Measurements from ENCODE around the gene ZNF714.
"Not testable (repeated sequence)": the region's sequence is repeated elsewhere in the genome, so short reads cannot be mapped to it uniquely, and the experiment has no call there.

Gene ZNF714

DNA sequence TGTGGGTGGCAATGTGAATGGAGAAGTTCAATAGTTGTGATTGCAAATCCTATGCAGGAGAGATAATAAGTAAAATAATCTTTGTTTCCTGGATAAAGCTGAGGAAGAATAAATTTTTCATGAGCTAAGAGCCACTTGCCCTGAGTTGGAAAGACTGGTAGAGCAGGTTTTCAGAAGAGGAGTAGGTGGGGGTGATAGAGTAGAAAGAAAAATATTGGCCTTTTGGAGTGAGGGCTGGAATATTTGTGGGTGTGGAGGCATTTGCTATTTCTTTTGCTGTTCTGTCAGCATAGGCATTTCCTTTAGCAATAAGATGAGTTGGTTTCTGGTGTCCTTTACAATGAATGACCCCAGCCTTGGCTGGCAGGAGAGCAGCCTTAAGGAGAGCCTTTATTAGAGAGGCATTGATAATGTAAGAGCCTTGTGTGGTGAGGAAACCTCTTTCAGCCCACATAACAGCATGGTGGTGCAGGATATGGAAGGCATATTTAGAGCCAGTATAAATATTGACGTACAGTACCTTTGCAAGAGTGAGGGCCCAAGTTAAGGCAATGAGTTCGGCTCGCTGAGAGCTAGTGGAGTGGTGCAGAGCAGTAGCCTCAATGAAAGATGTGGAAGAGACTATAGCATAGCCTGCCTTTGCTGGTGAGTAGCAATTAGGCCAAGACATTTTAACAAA lies 48.2 kb downstream of the ZNF714 start:
- no peak for DNase-seq (ENCODE audit: low spot score)

DNA sequence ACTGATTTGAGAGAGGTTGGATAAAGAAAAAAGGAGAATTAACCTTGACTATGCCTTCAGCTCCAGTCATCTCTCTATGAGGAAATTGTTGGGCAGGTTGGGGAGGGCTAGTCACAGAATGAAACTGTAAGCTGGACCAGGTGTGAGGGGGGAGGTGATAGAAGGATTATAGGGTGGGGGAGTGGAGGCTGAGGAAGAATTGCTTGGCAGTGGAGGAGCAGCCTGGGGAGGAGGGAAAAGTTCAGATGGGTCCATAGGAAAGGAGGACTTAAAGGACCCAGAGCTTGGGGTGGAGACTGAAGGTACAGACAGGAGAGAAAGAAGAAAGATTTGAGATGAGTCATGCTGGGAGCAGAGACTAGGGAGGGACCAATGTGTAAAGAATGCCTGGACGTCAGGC lies 51.6 kb downstream of the ZNF714 start:
- DNase-seq (ENCODE audit: low spot score), result no peak

DNA sequence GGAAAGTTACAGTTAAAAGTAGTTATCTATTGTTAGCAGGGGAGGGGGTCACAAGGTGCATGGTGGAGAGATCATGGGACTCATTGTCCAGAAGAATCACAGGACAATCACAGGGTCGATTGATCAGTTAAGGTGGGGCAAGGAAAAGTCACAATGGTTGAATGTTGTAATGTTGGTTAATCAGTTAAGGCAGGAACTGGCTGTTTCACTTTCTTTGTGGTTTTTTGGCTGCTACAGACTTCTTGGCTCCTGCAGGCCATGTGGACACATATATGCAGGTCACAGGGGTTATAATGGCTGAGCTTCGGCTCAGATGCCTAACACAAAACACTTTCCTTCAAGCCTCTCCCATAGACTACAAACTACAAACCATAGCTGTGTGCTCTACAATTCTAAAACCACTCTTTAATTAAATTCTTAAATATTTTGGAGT lies 52.9 kb downstream of the ZNF714 start:
- DNase-seq (ENCODE audit: low spot score), result no peak

DNA sequence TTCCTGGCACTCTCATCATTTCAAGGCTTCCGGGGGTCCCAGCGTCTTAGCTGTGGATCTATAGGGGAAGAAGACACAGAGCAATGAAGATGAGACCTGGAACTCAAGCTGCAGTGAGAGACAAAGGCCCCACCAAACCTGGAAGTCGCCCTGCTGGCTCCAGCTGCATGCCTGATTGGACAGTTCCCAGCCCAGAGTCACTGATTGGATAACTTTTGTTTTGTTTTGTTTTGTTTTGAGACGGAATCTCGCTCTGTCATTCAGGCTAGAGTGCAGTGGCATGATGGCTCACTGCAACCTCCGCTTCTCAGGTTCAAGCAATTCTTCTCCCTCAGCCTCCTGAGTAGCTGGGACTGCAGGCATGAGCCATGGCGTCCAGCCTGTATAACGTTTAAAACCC lies 53.4 kb downstream of the ZNF714 start:
- no peak for DNase-seq (ENCODE audit: low spot score)

DNA sequence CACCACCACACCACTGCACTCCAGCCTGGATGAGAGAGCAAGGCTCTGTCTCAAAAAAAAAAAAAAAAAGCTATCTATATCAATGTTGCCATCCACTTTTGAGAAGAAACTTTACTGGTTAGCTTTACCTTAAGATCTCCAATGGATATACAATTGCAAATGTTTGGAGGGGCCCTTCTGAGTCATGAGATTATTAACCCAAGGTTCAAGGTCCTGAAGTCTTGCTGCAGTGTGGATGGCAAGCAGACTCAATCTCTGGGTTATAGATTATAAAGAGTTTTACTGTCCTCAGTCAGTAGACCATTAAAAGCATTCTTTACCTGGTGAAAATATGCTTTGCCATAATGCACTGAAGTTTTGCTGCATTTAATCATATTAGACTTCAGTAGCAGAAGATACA lies 56.1 kb downstream of the ZNF714 start:
- no peak for DNase-seq (ENCODE audit: low spot score)

DNA sequence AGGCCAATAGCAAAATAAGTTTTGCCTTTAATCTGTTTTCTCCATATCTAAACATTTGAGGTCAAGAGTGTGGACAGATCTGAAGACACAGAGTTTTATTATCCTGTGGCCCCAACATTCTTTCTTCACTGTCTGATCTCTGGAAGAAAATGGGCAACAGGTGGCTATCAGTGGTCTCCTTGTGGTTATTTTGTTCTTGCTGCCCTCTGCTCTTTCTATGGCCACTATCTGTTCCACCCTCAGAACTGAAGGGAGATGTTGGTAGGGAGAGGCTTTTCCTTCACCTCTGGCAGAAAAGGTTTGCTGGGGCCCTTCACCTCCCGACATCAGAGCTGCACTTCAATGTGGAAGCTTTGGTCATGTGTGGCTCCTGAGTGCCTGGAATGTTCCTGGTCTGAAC lies 59.0 kb downstream of the ZNF714 start:
- not testable (repeated sequence) for DNase-seq (ENCODE audit: low spot score)

DNA sequence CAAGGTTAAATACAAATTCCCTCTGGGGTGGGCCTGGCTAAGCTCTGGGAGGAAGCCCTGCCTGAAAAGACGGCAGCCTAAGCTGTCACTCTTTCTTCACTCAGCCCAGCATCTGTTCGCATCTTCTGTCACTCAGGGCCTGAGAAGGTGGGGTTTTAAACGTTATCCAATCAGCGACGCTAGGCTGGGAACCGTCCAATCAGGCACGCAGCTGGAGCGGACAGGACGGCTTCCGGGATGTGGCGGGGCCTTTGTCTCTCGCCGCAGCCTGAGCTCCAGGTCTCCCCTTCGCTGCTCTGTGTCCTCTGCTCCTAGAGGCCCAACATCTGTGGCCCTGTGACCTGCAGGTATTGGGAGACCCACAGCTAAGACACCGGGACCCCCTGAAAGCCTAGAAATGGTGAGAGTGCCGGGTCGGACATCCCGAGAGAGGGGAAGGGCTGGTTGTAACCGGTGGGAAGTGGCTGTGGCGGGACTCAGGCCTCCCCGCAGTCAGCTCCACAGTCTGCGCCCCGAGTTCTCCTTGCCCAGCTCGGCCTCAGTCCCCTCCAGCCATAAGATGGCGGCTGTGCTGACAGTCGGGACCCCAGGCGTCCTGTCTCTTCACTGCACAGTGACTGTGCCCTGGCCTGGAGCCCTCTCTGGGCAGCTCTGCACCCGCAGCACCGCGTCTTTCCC lies 59.9 kb downstream of the ZNF714 start, which contains the start of gene ZNF431:
TSS of gene ZNF431 (plus strand) at position 254 of the 678 bp plus-strand sequence. CDS start at position 398, 144 bp downstream.
- peak; percentile 90 for DNase-seq (ENCODE audit: low spot score)

DNA sequence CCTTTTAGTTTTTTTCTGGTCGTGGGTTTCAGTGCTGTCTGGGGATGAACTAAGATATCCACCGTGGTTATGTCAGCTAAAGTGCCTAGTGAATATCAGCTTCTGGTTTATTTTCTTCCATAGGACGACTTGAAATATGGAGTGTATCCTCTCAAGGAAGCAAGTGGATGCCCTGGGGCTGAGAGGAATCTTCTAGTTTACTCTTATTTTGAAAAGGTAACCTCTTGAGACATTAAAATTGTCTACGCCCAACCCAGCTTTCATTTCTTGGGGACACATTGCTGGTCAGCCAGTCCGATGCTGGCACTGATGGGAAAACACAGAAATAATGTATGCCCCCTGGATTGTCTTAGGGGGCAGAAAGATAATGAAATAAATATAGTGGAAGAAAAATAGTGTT lies 61.4 kb downstream of the ZNF714 start:
- no peak for DNase-seq (ENCODE audit: low spot score)

DNA sequence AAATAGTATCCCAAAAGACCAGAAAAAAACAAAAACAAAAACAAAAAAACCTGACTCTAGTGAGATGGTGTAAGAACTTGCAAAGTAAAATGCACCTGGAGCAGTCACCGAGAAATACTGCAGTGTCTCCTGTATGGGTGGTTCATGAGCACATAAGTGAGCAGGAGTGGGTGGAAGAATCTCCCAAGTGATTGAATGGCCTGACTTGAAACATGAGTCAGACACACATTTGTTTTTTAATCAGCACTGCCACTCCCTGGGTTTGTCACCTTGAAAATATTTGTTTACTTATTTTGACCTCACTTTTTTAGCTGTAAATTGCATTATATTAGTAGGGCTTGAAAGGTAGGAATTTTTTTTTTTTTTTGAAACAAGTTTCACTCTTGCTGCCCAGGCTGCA lies 61.9 kb downstream of the ZNF714 start:
- DNase-seq (ENCODE audit: low spot score), result no peak

DNA sequence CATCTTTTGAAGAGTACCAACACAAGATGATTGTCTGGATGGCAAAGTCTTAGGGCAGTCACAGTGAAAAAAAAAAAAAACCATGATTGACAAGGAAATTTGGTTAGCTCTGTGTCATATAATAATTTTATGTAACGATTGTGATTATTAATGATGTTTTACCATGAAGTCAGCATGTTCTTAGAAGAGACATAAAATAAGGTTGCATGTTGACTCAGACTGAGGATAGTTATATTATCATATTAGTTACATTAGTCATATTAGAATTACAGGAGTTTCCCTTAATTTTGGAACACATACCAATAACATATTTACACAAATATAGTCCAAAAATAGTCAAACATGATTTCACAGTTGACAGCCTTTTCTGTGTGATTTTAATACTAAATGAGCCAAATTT lies 65.5 kb downstream of the ZNF714 start:
- no peak for DNase-seq (ENCODE audit: low spot score)

DNA sequence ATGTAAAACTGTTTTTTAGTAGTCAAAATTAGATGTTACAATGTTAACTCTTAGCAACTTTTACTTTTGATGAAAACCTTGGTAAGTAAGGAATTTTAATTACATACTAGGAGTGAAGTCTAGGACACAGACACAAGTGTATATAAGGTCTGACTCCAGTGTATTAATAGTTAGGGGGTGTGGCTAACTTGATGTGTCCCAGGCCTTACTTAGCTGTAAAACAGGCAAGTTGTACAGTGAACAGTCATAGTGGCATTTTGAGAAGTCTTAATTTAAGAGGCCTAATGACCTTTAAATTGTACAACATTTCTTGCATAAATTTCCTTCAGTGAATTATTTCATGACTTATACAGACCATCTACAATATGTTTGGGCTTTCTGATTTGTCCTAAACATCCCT lies 66.7 kb downstream of the ZNF714 start:
- DNase-seq (ENCODE audit: low spot score), result no peak

DNA sequence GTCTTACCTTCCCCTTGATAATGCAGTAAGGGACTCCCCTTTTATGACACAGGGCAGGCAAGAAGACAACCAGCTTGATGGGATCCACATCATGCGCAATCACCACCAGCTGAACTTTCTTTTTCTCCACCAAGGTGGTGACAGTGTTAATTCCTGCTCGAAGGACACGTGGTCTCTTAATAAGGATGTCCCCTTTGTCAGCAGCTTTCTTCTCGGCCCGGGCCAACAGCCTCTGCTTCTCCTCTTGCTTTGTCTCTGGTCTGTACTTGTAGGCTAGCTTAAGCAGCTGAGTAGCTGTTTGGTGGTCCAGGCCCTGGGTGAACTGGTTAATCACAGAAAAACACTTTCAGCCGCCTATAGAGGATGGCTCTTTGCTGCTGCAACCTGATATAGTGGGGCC lies 67.9 kb downstream of the ZNF714 start:
- DNase-seq (ENCODE audit: low spot score), result no peak

DNA sequence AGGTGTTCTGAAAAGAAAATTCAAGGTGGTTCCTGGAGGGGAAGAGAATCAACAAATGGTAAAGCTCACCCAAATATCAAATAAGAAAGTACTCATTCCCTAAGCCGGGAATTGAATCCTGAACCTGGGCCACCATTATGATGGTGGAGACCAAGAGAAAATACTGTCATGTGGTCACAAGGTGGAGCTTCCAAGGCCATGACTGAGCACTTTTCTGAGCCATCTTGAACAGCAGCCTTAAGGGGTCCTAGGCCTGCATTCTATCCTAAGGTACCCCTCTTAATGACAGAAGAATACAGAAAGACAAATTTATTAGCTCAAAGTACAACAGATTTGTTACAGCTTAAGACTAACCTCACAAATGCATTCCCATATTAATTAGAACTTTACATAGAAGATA lies 69.5 kb downstream of the ZNF714 start:
- DNase-seq (ENCODE audit: low spot score), result no peak

DNA sequence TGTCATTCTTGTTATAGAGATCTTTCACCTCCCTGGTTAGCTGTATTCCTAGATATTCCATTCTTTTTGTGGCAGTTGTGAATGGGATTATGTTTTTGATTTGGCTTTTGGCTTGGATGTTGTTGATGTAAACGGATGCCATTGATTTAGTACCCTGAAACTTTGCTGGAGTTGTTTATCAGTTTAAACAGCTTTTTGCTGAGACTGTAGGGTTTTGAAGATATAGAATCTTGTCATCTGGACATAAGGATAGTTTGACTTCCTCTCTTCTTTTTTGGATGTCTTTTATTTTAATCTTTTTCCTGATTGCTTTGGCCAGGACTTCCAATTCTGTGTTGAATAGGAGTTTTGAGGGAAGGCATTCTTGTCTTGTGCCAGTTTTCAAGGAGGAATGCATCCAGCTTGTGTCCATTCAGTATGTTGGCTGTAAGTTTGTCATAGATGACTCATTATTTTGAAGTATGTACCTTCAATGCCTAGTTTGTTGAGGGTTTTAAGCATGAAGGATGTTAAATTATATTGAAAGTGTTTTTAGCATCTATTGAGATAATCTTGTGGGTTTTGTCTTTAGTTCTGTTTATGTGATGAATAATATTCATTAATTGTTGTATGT lies 76.6 kb downstream of the ZNF714 start:
- DNase-seq (ENCODE audit: low spot score), result no peak

DNA sequence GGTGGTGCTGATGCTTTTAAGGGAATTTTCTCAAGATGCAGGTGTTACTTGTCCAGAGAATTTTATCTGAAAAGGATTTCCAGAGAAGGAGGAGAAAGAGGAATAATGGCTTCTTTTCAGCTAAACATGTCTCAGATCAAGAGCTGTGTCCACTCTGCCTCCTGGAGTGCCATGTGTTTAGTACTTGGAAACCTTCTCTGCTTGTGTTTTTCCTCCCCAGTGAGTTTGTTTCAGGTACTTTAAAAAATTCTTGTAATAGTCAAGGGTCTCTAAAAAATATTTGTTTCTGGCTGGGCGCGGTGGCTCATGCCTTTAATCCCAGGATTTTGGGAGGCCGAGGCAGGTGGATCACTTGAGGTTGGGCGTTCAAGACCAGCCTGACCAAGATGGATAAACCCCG lies 82.5 kb downstream of the ZNF714 start:
- no peak for DNase-seq (ENCODE audit: low spot score)

DNA sequence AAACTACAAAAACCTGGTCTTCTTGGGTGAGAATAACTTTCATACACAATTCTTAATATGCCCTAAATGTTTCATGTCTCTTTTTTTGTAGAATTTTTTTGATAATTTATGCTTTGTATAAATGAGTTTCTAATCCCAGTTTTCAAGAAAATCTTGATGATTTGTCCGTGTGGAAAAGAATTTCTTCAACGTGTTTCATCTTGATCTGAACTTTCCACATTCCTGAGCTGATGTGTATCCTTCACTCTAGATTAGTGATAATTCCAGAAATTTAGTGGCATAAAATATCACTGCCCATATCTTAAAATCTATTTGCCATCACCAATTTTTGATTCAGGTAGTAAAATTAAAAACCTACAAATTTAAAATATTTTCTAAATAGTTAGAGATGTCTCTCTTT lies 84.4 kb downstream of the ZNF714 start:
- no peak for DNase-seq (ENCODE audit: low spot score)
